ENCODE data around the gene DGKH.

GRCh38 chr13:42027286-42027685 is 21.2 kb upstream of the DGKH start:
- no peak for TF ChIP-seq NFIC (IDR thresholded peaks at IDR 0.05)
- TF ChIP-seq CEBPB (IDR thresholded peaks at IDR 0.05) = no peak
- no peak for TF ChIP-seq YY1 (IDR thresholded peaks at IDR 0.05; ENCODE audit: low read depth)
- TF ChIP-seq RAD21 (IDR thresholded peaks at IDR 0.05; ENCODE audit: low read depth) = no peak
- TF ChIP-seq EP300 (IDR thresholded peaks at IDR 0.05; ENCODE audit: borderline replicate concordance) = no peak
- TF ChIP-seq USF1 (IDR thresholded peaks at IDR 0.05) = no peak
- TF ChIP-seq EGR1 (IDR thresholded peaks at IDR 0.05) = no peak
- no peak for TF ChIP-seq TEAD4 (IDR thresholded peaks at IDR 0.05)
- no peak for TF ChIP-seq TAF1 (IDR thresholded peaks at IDR 0.05; ENCODE audit: low read depth)
- TF ChIP-seq REST (IDR thresholded peaks at IDR 0.05; ENCODE audit: low read depth) = no peak
- TF ChIP-seq FOXM1 (IDR thresholded peaks at IDR 0.05; ENCODE audit: borderline replicate concordance, low read depth) = no peak
- TF ChIP-seq CREB1 (IDR thresholded peaks at IDR 0.05; ENCODE audit: low read depth) = no peak
- no peak for TF ChIP-seq MAX (IDR thresholded peaks at IDR 0.05)
- no peak for TF ChIP-seq TCF12 (IDR thresholded peaks at IDR 0.05; ENCODE audit: low read depth)

Measured in Ishikawa (cell line).